HT1080 (cell line): ENCODE data around the gene QRICH1. TPM values are rescaled to one million over a fixed set of nuclear protein-coding genes. Genes with fewer than 3 reads are reported as not detected.

ENCODE experiments used
- DNase-seq: peaks from one replicate; pipeline ENCODE4 v3.0.0-alpha.2; 2015; ENCODE audit warnings: low read depth
- polyA plus RNA-seq, 2 experiments: library from polyadenylated mRNA; depleted of rRNA; stranded (reverse); fragments of >200 nt; gene quantifications; 2 replicates each; pipeline ENCODE4 v1.2.3, GENCODE V29; 2015
- total RNA-seq: library from RNA; depleted of rRNA; stranded (reverse); fragments of >200 nt; shearing (Covaris generic); gene quantifications from 2 replicates; pipeline ENCODE4 v1.2.3, GENCODE V29; 2014; rRNA removed

QRICH1 gene, protein sequence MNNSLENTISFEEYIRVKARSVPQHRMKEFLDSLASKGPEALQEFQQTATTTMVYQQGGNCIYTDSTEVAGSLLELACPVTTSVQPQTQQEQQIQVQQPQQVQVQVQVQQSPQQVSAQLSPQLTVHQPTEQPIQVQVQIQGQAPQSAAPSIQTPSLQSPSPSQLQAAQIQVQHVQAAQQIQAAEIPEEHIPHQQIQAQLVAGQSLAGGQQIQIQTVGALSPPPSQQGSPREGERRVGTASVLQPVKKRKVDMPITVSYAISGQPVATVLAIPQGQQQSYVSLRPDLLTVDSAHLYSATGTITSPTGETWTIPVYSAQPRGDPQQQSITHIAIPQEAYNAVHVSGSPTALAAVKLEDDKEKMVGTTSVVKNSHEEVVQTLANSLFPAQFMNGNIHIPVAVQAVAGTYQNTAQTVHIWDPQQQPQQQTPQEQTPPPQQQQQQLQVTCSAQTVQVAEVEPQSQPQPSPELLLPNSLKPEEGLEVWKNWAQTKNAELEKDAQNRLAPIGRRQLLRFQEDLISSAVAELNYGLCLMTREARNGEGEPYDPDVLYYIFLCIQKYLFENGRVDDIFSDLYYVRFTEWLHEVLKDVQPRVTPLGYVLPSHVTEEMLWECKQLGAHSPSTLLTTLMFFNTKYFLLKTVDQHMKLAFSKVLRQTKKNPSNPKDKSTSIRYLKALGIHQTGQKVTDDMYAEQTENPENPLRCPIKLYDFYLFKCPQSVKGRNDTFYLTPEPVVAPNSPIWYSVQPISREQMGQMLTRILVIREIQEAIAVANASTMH
- total RNA-seq = 69.9 and 100 TPM in 2 replicates
- 60.4 and 62.8 TPM in 2 replicates for polyA plus RNA-seq (2015; cell fraction: cytosol; rRNA removed)
- 168 and 229 TPM in 2 replicates for polyA plus RNA-seq (2015; cell fraction: nucleus; rRNA removed)

DNA sequence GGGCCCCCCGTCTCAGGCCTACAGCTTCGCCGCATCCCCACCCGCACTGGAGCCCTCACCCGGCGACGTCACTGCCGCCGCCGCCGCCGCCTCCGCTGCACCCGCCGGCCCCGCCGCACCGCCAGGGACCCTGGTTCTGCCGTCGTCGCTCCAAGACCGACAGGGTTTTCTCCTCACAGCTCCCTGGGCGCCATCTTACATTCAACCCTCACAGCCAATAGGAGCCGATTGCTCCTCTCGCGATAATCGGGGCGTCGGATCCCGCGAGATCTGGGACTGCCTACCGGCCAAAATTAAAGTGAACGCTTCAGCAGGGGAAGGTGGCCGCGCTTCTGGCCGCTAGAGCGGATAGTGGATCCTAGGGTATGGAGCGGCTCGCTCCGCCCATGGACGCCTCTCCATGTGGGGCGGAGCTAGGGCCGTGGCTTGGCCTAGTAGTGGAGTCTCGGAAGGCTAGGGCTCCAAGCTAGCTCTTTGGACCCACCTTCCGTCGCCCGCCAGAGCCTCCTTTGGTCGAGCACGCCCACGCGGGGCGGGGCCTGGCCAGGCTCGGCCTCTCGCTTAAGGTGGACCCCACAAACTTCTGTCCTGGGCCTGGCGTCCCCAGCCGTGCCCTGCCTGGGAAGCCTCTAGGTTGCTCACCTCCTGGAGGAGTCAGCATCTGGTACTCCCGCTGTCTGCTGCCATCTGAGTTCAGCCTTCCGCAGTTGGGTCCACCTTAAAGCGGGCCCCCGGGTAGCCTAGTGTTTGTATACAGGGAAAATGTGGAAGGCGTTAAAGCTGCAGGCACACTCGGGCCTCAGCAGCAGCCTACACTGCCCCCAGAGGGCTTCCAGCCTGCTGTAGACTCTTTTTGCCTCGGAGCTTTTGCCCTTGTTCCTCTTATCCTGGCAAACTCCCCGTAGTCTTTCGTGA is at the start of gene QRICH1:
Gene QRICH1, minus strand, starts transcription at position 219 of the 915 bp plus-strand sequence. CDS start 17,054 bp downstream, outside the sequence.
- DNase-seq = peak; percentile 99

DNA sequence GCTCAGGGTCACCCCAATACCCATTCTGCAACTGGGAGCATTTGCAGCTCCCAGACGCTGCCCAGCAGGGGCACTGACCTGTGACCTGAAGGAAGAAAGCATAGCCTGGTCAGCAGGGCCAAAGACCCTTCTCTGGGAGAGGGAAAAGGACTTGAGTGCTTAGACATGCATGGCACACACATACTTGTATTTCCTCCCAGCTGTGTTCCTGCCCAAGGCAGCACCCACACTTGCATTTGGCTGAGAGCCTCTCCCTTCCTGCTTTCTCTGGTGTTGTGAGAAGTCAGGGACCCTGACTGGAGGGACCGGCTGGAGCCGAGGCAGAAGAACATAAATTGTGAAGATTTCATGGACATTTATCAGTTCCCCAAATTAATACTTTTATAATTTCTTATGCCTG is 46.2 kb upstream of the QRICH1 start:
- DNase-seq = no peak

DNA sequence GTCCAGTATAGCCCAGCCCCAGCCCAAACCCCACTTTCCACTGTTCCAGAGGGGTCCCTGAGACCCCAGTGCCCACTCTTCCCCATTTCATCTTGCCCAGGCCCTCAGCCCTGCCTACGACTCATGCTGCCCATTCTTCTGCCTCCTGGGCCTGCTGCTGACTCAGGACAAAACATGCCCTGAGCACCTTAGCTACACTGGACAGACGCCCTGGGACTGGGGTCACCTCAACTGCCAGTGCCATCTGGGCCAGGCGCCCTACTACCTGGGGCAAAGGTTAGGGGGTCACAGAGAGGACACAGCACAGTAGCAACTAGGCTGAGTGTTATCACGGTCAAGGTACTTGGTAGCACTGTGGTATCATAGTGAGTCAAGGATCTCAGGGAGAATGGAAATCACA is 41.6 kb upstream of the QRICH1 start:
- no peak for DNase-seq

DNA sequence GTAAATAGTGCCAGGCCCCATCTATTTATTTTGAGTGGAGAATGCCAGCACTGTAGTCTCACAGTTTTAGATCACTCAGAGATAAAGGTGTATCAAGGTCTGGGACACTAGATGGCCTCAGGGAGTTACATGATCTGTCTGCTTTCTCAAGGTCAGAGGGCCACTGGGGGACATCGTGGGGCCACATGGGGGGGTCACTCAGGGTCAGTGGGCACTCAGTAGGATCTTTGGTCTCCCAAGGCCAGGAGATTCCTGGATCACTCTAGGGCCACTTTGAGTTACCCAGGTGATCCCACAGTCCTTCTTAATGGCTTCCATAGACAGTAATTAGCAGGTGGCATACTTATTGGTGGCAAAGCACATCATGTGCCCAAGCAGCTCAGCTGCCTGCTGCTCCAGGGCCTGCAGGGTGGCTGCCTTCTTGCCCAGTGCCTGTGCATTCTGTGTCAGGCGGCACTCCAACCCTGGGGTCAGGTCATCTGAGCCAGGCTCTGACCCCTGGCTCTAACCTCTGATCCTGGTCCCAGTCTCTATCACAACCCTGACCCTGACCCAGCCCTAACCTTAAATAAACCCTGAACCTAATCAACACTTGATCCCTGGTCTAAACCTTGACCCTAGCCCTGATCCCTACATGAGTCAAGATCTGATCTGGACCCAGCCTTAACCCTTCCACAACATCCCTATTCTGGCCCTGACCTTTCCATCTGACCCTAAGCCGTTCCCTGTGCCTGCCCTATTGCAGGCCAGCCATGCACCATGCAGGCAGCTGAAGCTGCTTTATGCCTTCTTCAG is 40.8 kb upstream of the QRICH1 start:
- DNase-seq = no peak

DNA sequence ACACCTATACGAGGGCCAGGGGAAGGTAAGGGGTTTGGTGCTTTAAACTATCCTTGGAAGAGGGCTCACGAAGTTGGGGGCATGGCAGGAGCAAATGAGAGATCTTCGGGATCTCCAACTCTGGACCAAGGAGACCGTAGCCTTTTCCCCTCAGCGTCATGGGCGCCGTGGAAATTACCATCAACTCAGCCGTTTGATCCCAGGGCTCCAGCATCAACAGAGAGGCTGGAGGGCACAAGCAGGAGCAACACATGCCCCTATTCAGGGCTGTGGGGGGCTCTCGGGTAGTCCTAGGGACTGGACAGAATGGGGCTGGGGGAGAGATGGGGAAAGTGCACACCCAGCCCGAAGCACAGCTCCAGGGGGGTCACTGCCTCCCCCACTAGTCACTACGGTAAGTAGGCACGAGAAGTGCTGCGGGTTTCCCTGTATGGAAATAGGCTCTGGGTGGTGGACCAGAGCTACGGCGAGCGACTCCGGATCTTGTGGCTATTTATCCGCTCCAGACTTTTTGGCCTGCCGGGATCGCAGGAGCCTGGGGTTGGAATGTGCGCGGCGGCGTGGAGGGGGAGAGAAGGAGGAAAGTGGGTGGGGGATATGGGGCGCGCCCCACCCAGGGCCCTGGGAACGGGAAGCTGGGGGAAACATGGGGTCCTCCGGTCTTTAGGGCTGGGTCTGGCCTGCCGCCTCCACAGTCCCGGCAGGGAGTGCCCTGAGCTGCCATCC is 39.5 kb upstream of the QRICH1 start:
- peak; percentile 89 for DNase-seq

DNA sequence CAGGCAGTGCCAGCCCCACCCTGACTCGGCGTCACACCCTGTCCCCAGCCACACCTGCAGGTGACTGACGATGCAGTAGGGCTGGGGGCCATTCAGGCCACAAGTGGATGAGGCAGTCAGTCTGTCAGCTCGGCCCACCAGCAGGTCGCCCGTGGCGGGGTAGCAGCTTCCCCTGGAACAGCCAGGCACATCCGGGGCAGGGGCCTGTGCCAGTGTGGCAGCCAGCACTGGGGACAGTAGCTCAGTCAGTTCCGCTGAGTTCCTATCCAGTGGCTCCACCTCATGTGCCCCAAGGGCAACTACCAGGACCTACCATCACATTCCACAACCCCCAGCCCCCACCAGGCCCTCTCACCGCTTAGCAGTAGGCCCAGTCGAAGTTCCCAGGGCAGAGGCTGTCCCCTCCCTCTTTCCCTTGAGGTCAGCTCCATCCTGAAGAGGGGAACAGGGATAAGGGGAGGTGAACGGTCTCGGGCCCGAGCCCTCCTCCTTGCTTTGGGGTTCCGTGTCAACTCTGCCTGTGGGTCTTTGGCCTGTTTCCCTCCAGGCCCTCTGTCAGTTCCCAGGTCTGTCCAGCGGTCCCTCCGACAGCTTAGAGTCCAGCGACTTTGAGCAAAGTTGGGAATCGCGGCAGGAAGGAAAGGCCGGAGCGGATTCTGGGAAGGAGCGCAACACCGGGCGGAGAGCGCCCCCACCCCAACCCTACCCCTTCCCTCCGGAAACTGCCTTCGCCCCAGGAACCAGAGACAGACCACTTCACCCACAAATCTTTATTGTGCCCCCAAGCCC is 38.8 kb upstream of the QRICH1 start, which contains the start of gene LAMB2:
Gene LAMB2, minus strand, starts transcription at position 614 of the 789 bp plus-strand sequence. Its CDS starts 183 bp downstream, at position 431.
- peak; percentile 81 for DNase-seq

DNA sequence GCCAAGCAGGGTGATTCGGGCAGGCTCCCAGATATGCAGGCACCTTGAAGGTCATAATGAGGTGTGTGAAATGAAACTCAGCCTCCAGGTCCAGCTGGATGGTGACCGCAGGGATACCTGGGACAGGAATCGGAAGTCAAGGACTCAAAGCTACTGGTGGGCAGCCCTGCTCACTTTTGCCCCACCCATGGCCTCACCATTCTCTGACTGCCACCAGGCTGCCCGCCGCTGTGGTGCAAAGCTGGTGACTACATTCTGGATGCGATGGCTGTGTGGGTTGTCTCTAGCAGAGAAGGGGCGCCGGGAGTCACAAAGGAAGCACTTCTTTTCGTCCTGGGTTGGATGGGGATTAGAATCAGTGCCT is 38.2 kb upstream of the QRICH1 start:
- no peak for DNase-seq

DNA sequence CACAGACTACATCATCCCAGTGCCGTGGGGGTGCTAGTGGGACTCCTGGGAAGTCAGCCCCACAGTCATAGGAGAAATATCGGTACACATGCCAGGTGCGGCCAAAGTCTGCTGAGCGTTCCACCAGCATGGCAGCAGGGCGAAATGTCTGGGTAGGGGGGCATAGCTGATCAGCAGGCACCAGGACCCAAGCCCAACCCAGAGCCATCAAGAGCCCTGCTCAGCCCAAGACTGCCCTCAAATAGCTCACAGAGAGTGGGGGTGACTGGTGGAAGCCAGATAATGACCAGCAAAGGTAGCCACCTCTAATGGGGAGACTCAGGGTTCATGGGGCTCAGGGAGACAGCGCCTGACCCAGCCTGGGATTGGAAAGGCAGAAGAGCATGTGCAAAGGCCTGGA is 37.7 kb upstream of the QRICH1 start:
- DNase-seq = no peak

DNA sequence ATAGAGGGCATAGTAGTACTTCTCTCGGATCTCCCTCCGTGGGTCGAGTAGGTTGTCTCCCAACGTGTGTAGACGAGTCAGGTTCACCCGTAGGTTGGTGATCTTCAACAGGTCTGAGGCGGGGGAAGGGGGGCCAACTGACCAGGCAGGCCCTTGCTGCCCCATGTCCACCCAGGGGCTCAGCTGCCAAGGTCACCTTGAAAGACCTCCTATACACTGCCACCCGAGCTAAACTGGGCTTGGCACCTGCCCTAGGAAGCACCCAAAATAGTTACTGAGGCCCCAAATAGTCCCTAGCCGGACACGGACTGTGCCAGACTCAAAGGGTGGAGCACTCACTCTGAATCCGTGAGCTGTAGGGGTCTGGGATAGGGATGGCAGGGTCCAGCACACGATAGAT is 37.2 kb upstream of the QRICH1 start:
- no peak for DNase-seq

DNA sequence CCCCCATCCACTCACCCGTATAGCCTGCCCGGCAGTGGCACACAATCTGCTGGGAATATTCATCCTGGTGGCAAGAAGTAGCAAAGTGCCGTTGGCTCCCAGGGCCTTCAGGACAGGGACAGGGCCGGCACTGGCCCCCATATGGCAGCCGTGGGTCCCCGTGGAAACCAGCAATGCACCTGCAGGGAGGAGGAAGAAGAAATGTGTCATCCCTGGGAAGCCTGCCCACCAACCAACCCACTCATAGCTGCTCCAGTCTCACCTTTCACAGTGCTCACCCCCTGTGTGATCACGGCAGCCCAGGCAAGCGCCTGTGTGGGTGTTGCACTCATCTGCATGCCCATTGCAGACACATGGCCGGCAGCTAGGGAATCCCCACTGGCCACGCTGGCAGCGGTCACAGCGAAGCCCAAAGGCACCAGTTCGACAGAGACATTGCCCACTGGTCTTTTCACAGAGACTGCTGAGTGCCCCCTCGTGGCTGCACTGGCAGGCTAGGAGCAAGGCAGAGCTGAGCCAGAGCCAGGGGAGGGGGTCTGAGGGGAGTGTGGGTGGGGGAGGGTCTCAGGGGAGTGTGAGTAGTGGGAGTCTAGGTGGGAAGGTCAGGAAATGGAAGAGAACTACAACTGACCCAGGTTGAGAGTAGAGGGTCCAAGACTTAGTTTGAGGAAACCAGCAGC is 31.3 kb upstream of the QRICH1 start:
- no peak for DNase-seq

DNA sequence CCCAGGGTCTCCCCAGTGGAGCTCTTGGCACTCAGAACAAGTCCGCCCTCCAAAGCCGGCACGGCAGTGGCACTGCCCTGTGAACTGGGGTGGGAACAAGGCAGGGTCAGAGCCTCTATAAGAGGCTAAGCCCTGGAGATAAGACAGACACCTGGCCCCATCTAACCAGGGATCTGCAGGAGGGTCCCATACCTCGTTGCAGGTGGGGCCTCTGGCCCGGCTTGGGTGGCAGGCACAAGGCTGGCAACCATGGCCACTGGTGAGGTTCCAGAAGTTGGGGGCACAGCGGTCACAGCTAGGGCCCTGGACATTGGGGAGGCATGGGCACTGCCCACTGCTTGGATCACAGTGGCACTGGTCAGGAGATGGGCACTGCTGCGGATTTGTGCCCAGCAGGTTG is 30.3 kb upstream of the QRICH1 start:
- DNase-seq = no peak

DNA sequence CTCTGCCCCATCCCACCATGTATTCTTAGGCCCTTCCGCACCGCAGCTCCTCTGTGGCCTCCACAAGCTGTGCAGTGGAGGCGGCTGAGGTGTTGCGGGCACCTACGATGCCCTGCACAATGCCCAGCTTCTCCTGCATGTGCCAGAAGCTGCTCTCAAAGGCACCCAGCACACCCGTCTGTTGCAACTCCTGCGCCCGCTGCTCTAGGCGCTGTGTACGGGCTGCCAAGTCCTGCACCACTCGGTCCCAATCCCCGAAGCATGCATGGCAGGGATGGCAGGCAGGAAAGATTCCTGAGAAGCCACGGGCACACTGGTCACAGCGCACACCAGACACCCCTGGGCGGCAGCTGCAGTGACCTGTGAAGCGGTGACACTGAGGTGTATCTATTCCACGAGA is 29.8 kb upstream of the QRICH1 start:
- DNase-seq = no peak

DNA sequence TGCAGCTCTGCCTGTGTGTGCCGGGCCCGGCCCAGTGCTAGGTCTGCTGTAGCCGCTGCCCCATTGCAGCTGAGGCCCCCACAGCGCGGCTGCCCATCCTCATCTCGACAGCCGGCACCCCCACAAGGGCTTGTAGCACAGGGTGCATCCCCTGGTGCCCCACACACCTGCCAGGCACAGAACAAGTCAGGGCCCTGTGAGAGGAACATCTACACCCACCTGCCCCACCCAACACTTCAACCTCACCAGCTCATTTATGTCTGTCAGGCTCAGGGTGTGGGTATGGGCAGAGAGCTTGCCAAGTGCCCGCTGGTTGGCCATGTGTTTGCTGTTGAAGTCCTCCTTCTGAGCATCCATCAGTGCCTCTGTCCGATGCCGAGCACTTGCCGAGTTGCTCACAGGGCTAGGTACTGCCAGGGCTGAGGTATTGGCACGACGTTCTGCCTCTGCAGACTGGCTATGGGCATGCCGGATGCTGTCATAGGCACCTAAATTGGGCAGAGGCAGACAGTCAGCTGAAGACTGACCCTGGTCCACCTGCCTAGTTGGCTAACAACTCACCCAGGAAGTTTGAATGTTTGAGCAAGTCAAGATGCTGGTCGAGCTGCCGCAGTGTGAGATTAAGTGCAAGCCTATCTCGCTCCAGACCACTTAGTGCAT is 29.1 kb upstream of the QRICH1 start:
- DNase-seq = no peak

DNA sequence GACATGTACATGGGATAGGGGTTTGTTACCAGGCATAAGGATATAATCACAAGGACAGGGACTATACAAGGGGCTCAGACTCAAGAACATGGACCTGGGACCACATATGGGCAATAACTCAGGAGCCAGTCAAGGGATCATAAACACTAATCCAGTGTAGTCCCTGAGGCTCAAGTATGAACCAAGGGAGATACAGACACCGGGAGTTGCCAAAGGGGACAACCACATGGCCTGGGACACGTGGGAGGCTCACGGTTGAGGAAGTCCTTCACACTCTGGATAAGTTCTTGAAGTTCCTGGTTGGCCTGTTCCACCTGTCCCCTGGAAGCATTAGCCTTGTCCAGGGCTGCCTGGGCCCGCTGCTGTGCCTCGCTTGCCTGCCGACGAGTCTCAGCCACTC is 28.6 kb upstream of the QRICH1 start:
- no peak for DNase-seq

DNA sequence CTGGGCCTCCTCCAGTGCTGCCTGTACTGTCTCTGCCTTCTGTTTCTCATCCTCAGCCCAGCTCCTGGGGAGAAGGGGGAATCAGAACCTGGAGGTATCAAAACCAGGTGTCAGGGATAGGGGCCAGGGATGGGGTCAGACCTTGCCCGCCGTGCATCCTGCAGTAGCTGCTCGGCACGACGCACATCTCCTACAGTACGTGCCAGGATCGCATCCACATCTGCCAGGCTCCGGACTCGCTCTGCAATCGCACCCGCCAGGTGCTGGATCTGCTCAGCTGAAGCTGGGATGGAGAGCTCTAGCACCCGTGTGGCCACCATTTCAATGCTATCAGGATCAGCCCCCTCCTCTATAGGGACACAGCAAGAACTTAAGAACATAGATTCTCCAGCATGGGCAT is 28.2 kb upstream of the QRICH1 start:
- no peak for DNase-seq

DNA sequence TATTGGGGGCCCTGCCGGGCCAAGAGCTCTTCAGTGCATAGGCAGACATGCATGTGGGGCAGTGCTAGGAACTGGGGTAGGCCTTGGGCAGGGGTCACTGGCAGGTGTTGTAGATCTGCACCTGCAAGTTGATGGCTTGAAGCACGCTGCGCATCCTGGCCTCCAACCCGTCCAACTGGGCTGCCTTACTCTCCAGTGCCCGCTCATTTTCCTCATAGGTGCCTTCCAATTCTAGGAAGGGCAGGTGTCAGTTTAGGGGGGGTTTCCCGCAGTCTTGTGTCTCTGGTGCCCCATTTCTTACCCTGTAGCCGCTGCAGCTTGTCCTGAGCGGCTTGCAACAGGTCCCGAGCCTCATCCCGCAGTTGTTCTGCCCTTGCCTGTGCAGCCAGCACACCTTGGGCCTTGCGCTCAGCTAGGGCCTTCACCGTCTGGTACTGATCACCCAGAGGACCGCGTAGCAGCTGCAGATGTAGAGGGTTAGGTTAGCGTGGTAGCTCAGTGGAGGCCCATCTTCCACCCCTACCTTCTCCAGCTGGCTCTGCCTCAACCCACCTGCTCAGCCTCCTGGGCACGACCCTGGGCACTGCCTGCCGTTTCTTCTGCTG is 27.4 kb upstream of the QRICH1 start:
- no peak for DNase-seq

DNA sequence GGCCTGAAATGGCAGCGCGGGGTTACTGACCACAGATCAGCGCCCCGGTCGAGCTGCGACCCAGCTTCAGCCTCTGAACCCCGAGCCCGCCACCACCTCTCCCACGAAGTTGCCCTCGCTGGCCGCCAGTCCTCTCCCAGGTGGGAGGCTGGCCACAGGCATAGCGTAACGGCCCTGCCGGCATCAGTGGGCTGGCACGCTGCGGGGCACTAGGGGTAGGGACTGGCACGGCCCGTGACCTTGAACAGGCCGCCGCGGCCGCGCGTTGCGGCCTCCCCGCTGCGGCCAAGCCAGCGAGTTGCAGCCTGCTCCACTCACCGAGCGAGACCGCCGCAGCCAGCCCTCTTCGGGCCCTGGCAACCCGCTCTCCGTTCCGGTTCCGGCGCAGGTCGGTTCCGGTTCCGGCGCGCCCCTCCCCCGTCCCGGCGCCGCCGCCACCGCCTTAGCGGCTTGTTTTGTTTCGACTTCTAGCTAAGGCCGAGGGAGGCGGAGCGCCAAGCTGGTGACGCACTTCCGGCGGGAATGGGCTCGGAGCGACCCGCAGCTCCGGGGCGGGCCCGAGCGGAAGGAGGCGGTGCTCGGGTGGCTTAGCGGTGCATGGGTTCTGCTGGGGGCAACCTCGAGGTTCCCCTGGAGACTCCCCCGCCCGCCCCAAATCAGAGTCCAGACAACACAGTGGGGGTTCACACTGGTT is 26.7 kb upstream of the QRICH1 start, which contains the start of gene USP19:
Gene USP19, minus strand, starts transcription at position 386 of the 694 bp plus-strand sequence. CDS start 1,678 bp downstream, outside the sequence.
- peak; percentile 93 for DNase-seq
